Smooth muscle cell (in vitro differentiated cells): ENCODE measurements around the gene CIPC. TPM values are rescaled to one million over a fixed set of nuclear protein-coding genes. Genes with fewer than 3 reads are reported as not detected.

Experiments
- DNase-seq: peaks from one replicate; lab custom pipeline; 2025; ENCODE audit not compliant: unreplicated experiment; lab: John Stamatoyannopoulos, UW
- H2AFZ ChIP-seq: fragments of 200-600 bp; sonication (generic); 2 replicates; pipeline ENCODE4 v1.6.0; 2016; ENCODE audit warnings: antibody characterized with exemption, low read depth, mild to moderate bottlenecking
- H3F3A ChIP-seq: fragments of 200-600 bp; sonication (generic); 2 replicates; pipeline ENCODE4 v1.6.0; 2017; ENCODE audit warnings: antibody characterized with exemption, low read depth
- H3K27ac ChIP-seq: fragments of 200-600 bp; sonication (generic); 2 replicates; pipeline ENCODE4 v1.5.1; 2016; ENCODE audit warnings: low read depth, mild to moderate bottlenecking
- H3K27me3 ChIP-seq: fragments of 200-600 bp; sonication (generic); 2 replicates; pipeline ENCODE4 v1.6.1; 2016; ENCODE audit warnings: low read depth, mild to moderate bottlenecking
- H3K36me3 ChIP-seq: fragments of 200-600 bp; sonication (generic); 2 replicates; pipeline ENCODE4 v1.5.1; 2016; ENCODE audit warnings: low read depth
- H3K4me1 ChIP-seq: fragments of 200-600 bp; sonication (generic); 2 replicates; pipeline ENCODE4 v1.5.1; 2016; ENCODE audit warnings: low read depth
- H3K4me2 ChIP-seq: fragments of 200-600 bp; sonication (generic); 2 replicates; pipeline ENCODE4 v1.6.0; 2016; ENCODE audit warnings: mild to moderate bottlenecking
- H3K4me3 ChIP-seq: fragments of 200-600 bp; sonication (generic); 2 replicates; pipeline ENCODE4 v1.5.1; 2016; ENCODE audit warnings: mild to moderate bottlenecking
- H3K79me2 ChIP-seq: fragments of 200-600 bp; sonication (generic); 2 replicates; pipeline ENCODE4 v1.6.0; 2016; ENCODE audit warnings: low read depth, mild to moderate bottlenecking
- H3K9ac ChIP-seq: fragments of 200-600 bp; sonication (generic); 2 replicates; pipeline ENCODE4 v1.6.0; 2016; ENCODE audit warnings: low read depth
- H3K9me3 ChIP-seq: fragments of 200-600 bp; sonication (generic); replicated peaks from 2 replicates; pipeline ENCODE4 v1.5.1; 2016; ENCODE audit warnings: low read depth
- H4K20me1 ChIP-seq: fragments of 200-600 bp; sonication (generic); 2 replicates; pipeline ENCODE4 v1.6.0; 2016; ENCODE audit warnings: low read depth
- CTCF ChIP-seq: fragments of 200-600 bp; sonication (generic); IDR thresholded peaks from 2 replicates; pipeline ENCODE4 v1.5.1; 2017; ENCODE audit warnings: borderline replicate concordance, mild to moderate bottlenecking, antibody characterized with exemption; ENCODE audit not compliant: insufficient read depth, poor library complexity, severe bottlenecking
- WGBS: methylation state at CpG from one replicate; pipeline ENCODE4 v1.1.7; 2016; ENCODE audit warnings: low lambda C conversion rate; 5-methylcytosine and 5-hydroxymethylcytosine counted together
- polyA plus RNA-seq: library from polyadenylated mRNA; unstranded; fragments of >200 nt; fragmentation: Nextera tagmentation; extraction: Ambion mirVana; gene quantifications from 2 replicates; pipeline ENCODE4 v1.2.1, GENCODE V29; 2016
- total RNA-seq: library from RNA; depleted of rRNA; stranded (reverse); fragments of >200 nt; gene quantifications from 2 replicates; pipeline ENCODE4 v1.2.3, GENCODE V29; 2014

Gene CIPC
- total and polyA plus RNA-seq, 2 experiments from 2014 or later = 3.6 to 15.1 TPM

GRCh38 chr14:77125823-77126325, 27.8 kb downstream of the CIPC start:
- TF ChIP-seq CTCF = no peak
- no peaks in the 10 kb centered on the region for H3K36me3 ChIP-seq
- no peak overlapping the region for H3K4me3 ChIP-seq
- no peak overlapping the region for H3K4me2 ChIP-seq
- peaks cover 51% of the 10 kb centered on the region for H3K27me3 ChIP-seq
- WGBS = 90% methylated on average over 8 of the region's 8 CpGs
- no peak overlapping the region for H3K27ac ChIP-seq
- H3K79me2 ChIP-seq = no peaks in the 10 kb centered on the region
- H3K4me1 ChIP-seq = peaks cover 3% of the 10 kb centered on the region
- no peak overlapping the region for H2AFZ ChIP-seq
- H3K9me3 ChIP-seq = no peaks in the 10 kb centered on the region
- no peaks in the 10 kb centered on the region for H3F3A ChIP-seq
- no peak for DNase-seq
- H4K20me1 ChIP-seq = no peaks in the 10 kb centered on the region
- no peak overlapping the region for H3K9ac ChIP-seq

GRCh38 chr14:77126461-77126990, 28.5 kb downstream of the CIPC start:
- no peak for DNase-seq
- Histone ChIP-seq H3K27me3 (peaks cover 51% of the 10 kb centered on the region), H4K20me1 (no peaks in the 10 kb centered on the region)

GRCh38 chr14:77128414-77128891, 30.4 kb downstream of the CIPC start:
- Histone ChIP-seq H3K4me3 (no peak overlapping the region), H3K4me2 (no peak overlapping the region), H2AFZ (no peak overlapping the region), H4K20me1 (no peaks in the 10 kb centered on the region), H3K4me1 (peaks cover 3% of the 10 kb centered on the region), H3K9ac (no peak overlapping the region), H3K9me3 (no peaks in the 10 kb centered on the region), H3K27me3 (peaks cover 51% of the 10 kb centered on the region), H3K36me3 (no peaks in the 10 kb centered on the region), H3K79me2 (no peaks in the 10 kb centered on the region), H3F3A (no peaks in the 10 kb centered on the region), H3K27ac (no peak overlapping the region)
- no peak for TF ChIP-seq CTCF
- no peak for DNase-seq
- 94% methylated on average over 6 of the region's 6 CpGs for WGBS

More at GRCh38 chr14:77126461-77126990, 28.5 kb downstream of the CIPC start:
- no peak overlapping the region for H3K27ac ChIP-seq
- H2AFZ ChIP-seq = no peak overlapping the region
- no peak for TF ChIP-seq CTCF
- H3K36me3 ChIP-seq = no peaks in the 10 kb centered on the region
- H3K4me1 ChIP-seq = peaks cover 3% of the 10 kb centered on the region
- no peak overlapping the region for H3K4me2 ChIP-seq
- H3K9ac ChIP-seq = no peak overlapping the region
- 91% methylated on average over 4 of the region's 4 CpGs for WGBS
- no peaks in the 10 kb centered on the region for H3K79me2 ChIP-seq
- H3K9me3 ChIP-seq = no peaks in the 10 kb centered on the region
- no peak overlapping the region for H3K4me3 ChIP-seq
- H3F3A ChIP-seq = no peaks in the 10 kb centered on the region

- no peaks in the 10 kb centered on the region for H3K4me1 ChIP-seq
- no peak for TF ChIP-seq CTCF
- H3K9me3 ChIP-seq = no peaks in the 10 kb centered on the region
- peaks cover 48% of the 10 kb centered on the region for H3K27me3 ChIP-seq
- no peak overlapping the region for H3K9ac ChIP-seq
- WGBS = 70% methylated on average over 3 of the region's 3 CpGs
- H3F3A ChIP-seq = no peaks in the 10 kb centered on the region
- no peak overlapping the region for H3K4me2 ChIP-seq
- no peaks in the 10 kb centered on the region for H3K36me3 ChIP-seq
- no peaks in the 10 kb centered on the region for H3K79me2 ChIP-seq
- no peak overlapping the region for H3K27ac ChIP-seq
- H4K20me1 ChIP-seq = no peaks in the 10 kb centered on the region
- H2AFZ ChIP-seq = no peak overlapping the region
- DNase-seq = no peak
- no peak overlapping the region for H3K4me3 ChIP-seq
Observed at GRCh38 chr14:77130386-77130785, 32.3 kb downstream of the CIPC start.
